Astrocyte of the spinal cord (primary cell): ENCODE results near the gene CCL7.
"Not testable (repeated sequence)": the region's sequence is repeated elsewhere in the genome, so short reads cannot be mapped to it uniquely, and the experiment has no call there.

Experiments
- DNase-seq: peaks from one replicate; pipeline ENCODE4 v3.0.0; 2011; ENCODE audit warnings: low read depth, low spot score
- H3K4me3 ChIP-seq: 2 replicates; pipeline ENCODE4 v1.5.1; 2011; ENCODE audit warnings: low read depth, mild to moderate bottlenecking, low read length, moderate library complexity
- CTCF ChIP-seq: IDR thresholded peaks from 2 replicates; pipeline ENCODE4 v1.5.1; 2012; ENCODE audit warnings: low read depth, mild to moderate bottlenecking, low read length, inconsistent platforms
- in situ Hi-C: cut with HindIII; loops from 2 replicates; pipeline ENCODE4 v1.10.0; 2017; ENCODE audit warnings: low sequenced_read_pairs

Gene CCL7

DNA sequence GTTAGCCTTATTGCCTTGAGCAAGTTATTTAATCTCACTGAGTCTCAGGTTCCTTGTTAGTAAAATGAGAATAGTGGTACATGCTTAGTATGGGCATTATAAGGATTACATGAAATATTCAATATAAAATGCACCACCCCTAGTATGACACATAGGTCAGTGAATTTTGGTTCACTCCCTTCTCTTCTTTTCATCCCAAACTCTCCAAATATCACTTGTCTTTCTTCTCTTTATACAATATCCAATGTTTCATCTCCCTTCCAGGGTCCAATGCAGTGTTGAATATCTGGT is 43.3 kb upstream of the CCL7 start:
- in situ Hi-C loops, result no loop called here

GRCh38 chr17:34227293-34227692 is 42.7 kb upstream of the CCL7 start:
- in situ Hi-C loops, H3K4me3 ChIP-seq, DNase-seq: not testable (repeated sequence)

More for the DNA sequence above, 43.3 kb upstream of the CCL7 start:
- DNase-seq, result no peak
- TF ChIP-seq CTCF, result no peak
- H3K4me3 ChIP-seq, result no peak overlapping the region

- in situ Hi-C loops, result no loop called here
- H3K4me3 ChIP-seq, result no peak overlapping the region
- no peak for DNase-seq
- TF ChIP-seq CTCF, result no peak
These were observed 42.3 kb upstream of the CCL7 start for GRCh38 chr17:34227707-34228106.

DNA sequence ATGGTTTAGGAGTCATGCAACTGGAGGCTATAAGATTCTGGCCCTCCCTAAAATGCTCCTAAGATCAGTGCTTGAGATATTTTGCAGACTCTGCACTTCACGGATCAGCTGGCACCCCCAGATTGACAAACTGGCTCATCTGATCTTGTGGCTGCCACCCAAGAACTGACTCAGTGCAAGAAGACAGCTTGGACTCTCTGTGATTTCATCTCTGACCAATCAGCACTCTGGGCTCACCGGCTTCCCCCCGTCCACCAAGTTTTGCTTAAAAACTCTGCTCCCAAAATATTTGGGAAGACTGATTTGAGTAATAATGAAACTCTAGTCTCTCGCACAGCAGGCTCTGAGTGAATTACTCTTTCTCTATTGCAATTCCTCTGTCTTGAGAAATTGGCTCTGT is 41.2 kb upstream of the CCL7 start:
- no peak overlapping the region for H3K4me3 ChIP-seq
- TF ChIP-seq CTCF, result no peak
- in situ Hi-C loops, result no loop called here
- DNase-seq, result no peak

GRCh38 chr17:34230342-34230741 is 39.7 kb upstream of the CCL7 start:
- no peak for TF ChIP-seq CTCF
- no peak overlapping the region for H3K4me3 ChIP-seq

DNA sequence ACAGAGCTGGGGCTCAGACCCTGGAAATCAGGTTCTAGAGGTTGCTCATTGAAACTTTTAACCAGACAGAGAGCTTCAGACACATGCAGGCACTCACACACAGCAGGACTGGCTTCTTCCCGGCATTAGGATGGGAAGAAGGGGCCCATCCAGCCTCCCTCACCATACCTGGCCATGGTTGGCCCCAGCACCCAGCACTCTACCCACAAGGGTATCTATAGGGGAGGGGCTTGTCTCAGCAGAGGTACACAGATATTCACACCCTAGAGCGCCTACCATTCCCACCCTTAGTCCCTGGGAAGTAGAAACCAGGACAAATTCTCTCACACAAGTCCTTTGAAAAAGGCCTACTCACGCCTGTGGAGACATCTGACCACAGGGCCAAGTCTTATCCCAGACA is 35.4 kb upstream of the CCL7 start:
- in situ Hi-C loops, result no loop called here
- no peak overlapping the region for H3K4me3 ChIP-seq
- TF ChIP-seq CTCF, result no peak
- no peak for DNase-seq

More at GRCh38 chr17:34230342-34230741, 39.7 kb upstream of the CCL7 start:
- in situ Hi-C loops, result no loop called here
- no peak for DNase-seq

- in situ Hi-C loops, result no loop called here
- DNase-seq, result peak; percentile 22
- TF ChIP-seq CTCF, result no peak
- no peak overlapping the region for H3K4me3 ChIP-seq
These were observed 34.5 kb upstream of the CCL7 start for GRCh38 chr17:34235389-34236028.
